ENCODE data around the gene TMEM203. TPM values are rescaled to one million over a fixed set of nuclear protein-coding genes. Genes with fewer than 3 reads are reported as not detected.

The TMEM203 gene
- total RNA-seq, 1 experiment from 2014 or later: 35.5 TPM

DNA sequence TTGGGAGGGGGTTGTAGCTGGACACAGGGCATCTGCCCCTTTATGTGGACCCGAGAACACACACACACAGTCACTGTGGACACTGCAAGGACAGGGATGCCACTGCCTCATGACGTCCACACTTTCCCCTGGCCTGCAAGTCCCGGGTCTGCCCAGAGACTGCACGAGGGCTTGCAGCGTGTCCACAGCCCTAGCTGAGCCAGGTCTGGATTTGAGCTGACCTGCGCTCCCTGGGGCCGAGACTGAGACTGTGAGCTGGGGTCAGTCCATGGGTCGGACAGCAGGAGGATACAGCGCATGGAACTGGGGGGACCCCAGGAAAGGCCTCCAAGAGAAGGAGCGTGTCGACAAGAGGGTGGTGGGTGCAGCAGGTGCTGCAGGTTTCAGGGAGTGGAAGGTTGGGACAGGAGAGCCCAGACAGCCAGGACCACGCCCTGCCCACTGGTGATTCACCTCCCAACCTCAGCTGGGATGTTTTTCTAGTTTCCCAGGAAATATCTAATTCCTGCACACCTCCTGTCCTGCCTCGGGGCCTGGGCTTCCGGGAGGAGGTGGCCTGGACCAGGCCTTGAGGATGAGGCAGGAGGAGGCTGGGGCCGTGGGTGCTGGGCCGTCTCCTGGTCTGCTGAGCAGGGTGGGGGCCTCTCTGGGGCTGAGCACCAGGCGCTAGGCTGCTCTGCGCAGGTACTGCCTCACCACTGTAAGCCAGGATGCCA is 21.0 kb upstream of the TMEM203 start:
- Histone ChIP-seq H3K56ac (ENCODE audit: insufficient read length, low read depth, low read length) (no peak overlapping the region), H4K8ac (replicated peaks; ENCODE audit: insufficient read length, low read depth, low read length) (no peak overlapping the region), H3K4me1 (ENCODE audit: insufficient read depth, low read length) (no peaks in the 10 kb centered on the region), H3T11ph (ENCODE audit: low read length) (no peak overlapping the region), H4K20me1 (ENCODE audit: control insufficient read depth, insufficient read depth, insufficient read length) (no peaks in the 10 kb centered on the region), H3K18ac (ENCODE audit: insufficient read length, low read depth, low read length) (no peak overlapping the region), H3K27ac (ENCODE audit: insufficient read length, low read depth, low read length) (no peak overlapping the region), H4K91ac (ENCODE audit: insufficient read length, low read depth, low read length) (no peak overlapping the region), H2AFZ (ENCODE audit: low read length) (no peak overlapping the region), H2BK20ac (ENCODE audit: low read depth, low read length, poor library complexity, severe bottlenecking) (no peak overlapping the region), H3K23ac (ENCODE audit: insufficient read length, low read depth, low read length) (no peak overlapping the region), H4K5ac (ENCODE audit: insufficient read length, low read depth, low read length) (no peak overlapping the region), H2AK5ac (ENCODE audit: insufficient read length, low read length) (no peak overlapping the region), H3K27me3 (ENCODE audit: insufficient read depth, low read length) (no peaks in the 10 kb centered on the region), H3K79me2 (ENCODE audit: insufficient read depth, low read length) (no peaks in the 10 kb centered on the region), H3K4me2 (ENCODE audit: insufficient read depth, insufficient read length, low read length) (no peak overlapping the region), H2BK12ac (ENCODE audit: insufficient read length, low read depth, low read length) (no peak overlapping the region), H3K79me1 (ENCODE audit: insufficient read depth, low read depth, low read length, poor library complexity, severe bottlenecking) (no peaks in the 10 kb centered on the region), H2BK15ac (ENCODE audit: low read depth, low read length) (no peak overlapping the region), H2BK120ac (ENCODE audit: low read depth, low read length, poor library complexity, severe bottlenecking) (no peak overlapping the region), H3K9me3 (ENCODE audit: control insufficient read depth, low read depth, low read length) (no peaks in the 10 kb centered on the region), H3K4ac (ENCODE audit: low read depth, low read length) (no peak overlapping the region), H2BK5ac (ENCODE audit: insufficient read length, low read length) (no peak overlapping the region), H3K14ac (ENCODE audit: insufficient read depth, low read length) (no peak overlapping the region), H3K9ac (ENCODE audit: extremely low read depth, insufficient read length, low read length) (no peak overlapping the region), H3K23me2 (ENCODE audit: insufficient read length, low read depth, low read length, poor library complexity, severe bottlenecking) (peaks cover 18% of the 10 kb centered on the region)
- Mint-ChIP-seq H3K36me3 (ENCODE audit: insufficient read depth in 1 of 3, low read depth in 3 of 3) (no peaks in the 10 kb centered on the region), H3K4me1 (peaks cover 2 to 5% of the 10 kb centered on the region in 2 experiments), H3K9me3 (no peaks in the 10 kb centered on the region), H3K27ac (no peak overlapping the region), H3K27me3 (ENCODE audit: low read depth) (no peaks in the 10 kb centered on the region; the same call in 1 of the 2 replicates), H3K4me3 (no peak overlapping the region)
- no peak for DNase-seq
- WGBS (ENCODE audit: extremely low coverage, insufficient read length, low lambda C conversion rate): no CpG with 5 or more reads among the region's 18 CpGs
- TF ChIP-seq, protein P1, sequence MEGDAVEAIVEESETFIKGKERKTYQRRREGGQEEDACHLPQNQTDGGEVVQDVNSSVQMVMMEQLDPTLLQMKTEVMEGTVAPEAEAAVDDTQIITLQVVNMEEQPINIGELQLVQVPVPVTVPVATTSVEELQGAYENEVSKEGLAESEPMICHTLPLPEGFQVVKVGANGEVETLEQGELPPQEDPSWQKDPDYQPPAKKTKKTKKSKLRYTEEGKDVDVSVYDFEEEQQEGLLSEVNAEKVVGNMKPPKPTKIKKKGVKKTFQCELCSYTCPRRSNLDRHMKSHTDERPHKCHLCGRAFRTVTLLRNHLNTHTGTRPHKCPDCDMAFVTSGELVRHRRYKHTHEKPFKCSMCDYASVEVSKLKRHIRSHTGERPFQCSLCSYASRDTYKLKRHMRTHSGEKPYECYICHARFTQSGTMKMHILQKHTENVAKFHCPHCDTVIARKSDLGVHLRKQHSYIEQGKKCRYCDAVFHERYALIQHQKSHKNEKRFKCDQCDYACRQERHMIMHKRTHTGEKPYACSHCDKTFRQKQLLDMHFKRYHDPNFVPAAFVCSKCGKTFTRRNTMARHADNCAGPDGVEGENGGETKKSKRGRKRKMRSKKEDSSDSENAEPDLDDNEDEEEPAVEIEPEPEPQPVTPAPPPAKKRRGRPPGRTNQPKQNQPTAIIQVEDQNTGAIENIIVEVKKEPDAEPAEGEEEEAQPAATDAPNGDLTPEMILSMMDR (conservative IDR thresholded peaks at IDR 0.05): no peak
